Activated CD8-positive, alpha-beta memory T cell treated with anti-CD3 and anti-CD28 coated beads, Interleukin-2, amount 50 U/mL, for 48 hours (primary cell): ENCODE data around the gene MARS1.

Source experiments
- DNase-seq: peaks from one replicate; pipeline ENCODE4 v3.0.0-alpha.2; 2020

The MARS1 gene

DNA sequence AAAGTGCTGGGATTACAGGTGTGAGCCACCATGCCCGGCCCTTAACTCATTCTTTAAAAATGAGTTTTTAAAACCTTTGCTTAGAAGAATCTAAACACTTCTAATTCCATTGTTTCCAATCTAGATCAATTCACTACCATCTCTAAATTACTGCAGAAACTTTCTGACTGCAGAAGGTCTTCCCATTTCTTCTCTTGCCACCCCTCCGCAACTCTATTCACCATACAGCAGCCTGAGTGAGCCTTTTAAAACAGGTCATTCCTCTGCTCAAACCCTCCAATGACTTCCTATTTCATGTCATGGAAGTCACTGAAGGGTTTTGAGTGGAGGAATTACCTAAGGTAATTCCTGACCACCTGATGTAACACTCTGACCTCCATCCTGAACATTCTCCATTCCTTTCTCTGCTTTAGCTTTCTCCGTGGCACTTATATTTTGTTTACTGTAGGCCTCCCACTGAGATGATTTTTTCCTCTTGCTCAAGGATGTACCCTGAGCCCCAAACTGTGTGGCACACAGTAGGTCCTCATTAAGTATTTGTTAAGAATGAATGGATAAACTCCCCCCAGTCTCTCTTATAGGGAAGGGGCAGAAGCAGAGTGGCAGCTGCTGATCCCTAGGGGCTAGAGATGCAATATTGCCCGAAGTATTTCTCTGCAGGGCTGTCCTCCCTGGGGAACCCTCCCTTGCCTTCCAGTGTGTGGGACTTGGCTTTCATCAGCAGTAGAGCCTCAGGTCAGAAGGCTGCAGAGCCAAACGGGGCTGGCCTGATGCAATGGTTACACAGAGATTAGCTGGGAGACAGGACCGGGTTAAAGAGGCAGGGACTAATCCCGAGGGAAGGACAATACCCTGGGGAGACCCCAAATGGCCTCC lies 31.3 kb downstream of the MARS1 start:
- DNase-seq: peak; percentile 66

DNA sequence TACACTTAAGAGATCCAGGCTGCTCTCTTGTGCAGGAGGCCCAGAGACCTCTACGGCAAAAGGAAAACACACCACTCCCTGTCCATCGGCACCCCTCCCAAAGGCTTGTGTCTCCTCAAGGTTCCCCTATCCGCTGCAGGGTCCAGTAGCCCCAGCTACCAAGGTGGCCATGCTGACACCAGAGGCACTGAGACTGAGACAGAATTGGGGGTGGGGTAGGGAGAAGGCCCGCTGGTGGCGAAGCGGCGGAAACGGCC lies 31.9 kb downstream of the MARS1 start:
- no peak for DNase-seq

DNA sequence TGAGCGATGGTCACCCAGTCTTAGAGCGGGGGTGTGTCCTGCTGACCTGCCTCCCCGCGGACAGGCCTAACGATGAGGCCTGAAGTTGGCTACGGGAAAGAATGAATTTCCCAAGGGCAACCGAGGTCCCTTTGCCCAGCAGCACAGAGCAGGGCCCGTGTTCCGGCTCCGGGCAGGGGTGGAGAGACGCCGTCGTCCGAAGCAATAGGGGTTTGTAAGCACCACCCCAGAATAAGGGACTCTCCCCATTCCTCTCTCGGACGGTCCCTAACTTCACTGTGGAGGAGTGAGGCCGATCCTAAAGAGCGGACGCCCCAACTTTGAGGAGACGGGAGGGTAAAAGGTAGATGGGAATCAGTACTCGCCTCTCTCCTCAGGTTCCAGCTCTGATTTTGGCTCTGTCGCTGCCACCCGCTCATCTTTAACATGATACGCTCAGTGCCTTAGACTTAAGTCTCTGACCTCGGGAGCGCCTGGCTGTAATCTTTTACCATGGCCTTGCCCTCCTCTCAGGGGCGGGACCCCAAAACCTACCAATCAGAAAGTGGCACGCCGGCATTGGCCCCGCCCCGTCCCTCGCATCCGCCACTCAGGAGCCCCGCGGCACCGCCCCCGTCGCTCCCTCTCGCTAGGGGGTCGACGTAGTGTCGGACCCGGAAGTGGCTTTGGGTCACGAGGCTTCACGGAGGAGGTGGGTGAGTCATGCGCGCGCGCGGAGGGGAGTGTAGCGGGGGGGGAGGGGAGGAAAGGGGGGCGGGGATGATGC lies 32.4 kb downstream of the MARS1 start, which contains the start of gene DDIT3:
Gene DDIT3 (minus strand): TSS at position 462 of the 766 bp plus-strand sequence. CDS start 3,108 bp downstream, outside the sequence.
- peak; percentile 99 for DNase-seq

DNA sequence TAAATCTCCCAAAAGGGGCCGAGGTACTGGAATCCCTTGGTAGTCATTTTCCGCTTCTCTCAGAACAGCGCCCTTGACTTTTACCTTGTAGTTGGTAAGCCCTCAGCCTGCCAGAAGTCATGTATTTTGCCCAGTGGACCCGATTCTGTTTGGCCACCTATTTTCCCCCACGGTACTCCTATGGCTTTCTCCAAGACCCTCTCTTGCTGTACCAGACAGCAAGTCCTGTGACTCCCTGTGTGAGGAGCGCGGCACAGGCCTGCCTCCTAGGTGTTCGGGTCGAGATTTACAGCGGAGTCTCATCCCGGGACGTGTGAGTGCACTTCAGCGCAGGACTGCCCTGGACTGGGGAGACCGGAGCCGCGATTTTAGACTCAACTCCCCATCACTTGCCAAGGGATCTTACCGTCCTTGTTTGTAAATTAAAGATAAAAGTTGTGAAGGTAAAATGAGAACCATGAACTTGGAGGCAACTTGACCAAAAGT lies 33.7 kb downstream of the MARS1 start:
- peak; percentile 74 for DNase-seq

DNA sequence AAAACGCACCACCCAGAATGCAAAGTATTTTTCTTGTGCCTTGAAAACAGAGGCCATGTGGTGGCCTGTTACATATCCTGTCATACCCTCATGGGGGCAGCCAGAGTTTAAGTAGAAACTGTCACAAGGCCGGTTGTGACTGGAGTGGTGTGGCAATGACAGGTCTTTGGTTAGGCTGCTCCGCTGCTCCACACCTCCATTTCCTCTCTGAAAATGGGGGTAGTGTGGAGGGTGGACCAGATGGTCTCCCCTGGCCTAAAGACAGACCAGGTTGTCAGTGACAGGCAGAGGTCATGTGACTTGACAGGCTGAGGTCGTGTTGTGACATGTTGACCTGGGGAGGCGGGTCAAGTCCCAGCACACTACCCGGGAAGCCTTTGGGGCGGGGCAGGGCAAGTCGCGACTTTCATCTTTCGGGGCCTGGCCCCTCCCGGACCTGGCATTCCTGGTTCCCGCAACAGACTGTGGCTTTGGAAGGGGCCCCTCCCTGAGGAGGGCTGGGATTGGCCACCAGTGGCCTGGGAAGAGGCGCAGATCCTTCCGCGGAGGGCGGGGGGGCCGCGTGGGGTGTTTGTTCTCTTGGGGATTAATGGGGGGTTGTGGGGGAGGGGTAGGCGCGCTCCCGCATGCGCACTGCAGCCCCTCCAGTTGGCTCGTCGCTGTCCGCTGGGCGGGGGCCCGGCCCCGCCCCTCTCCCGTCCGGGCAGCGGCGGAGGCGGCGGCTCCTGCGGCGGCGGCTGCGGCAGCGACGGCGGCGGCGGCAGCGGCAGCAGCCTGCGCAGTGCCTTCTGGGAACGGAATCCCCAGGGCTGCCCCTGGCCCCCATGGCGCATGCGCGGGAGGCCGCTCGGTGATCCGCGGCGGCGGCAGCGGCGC lies 34.4 kb downstream of the MARS1 start, which contains the start of gene MBD6:
Gene MBD6 (plus strand): TSS at position 814 of the 876 bp plus-strand sequence. CDS start 1,480 bp downstream, outside the sequence.
- peak; percentile 97 for DNase-seq

DNA sequence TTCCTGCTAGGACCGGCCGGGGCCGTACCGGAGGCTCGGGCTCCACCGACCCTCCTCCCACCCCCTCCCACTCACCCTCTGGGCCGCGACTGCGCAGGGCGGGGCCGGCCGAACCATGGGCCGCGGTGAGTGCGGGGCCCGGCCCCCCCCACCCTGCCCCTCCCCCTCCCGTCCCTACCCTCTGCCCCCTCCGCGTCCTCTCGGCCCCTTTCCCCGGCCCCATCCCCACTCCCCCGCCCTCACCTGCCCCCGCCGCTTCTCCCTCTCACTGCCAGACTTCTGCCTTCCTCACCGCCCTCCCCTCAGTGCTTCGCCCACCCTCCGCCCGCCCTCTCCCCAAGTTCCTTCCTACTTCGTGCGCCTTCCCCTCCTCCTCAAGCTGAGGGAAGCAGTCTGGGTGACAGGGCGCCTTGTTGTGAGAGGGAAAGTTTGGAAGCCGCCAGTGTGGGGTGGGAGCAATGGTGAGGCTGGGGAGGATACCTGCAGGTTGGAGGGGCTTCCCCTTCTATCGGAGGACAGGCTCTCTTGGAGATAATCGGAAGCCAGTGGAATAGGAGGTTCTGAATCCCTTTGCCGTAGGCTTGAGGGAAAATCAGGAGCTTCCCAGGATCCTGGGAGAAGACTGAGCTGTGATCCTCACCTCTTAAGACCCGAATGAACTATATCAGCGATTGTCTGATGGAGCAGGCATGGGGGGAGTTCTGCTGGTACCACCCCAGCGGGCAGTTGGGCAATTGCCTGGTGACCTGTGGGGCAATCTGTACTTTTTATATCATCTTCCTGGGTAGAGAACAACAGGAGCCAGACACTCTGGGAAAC lies 35.2 kb downstream of the MARS1 start:
- DNase-seq: peak; percentile 70

DNA sequence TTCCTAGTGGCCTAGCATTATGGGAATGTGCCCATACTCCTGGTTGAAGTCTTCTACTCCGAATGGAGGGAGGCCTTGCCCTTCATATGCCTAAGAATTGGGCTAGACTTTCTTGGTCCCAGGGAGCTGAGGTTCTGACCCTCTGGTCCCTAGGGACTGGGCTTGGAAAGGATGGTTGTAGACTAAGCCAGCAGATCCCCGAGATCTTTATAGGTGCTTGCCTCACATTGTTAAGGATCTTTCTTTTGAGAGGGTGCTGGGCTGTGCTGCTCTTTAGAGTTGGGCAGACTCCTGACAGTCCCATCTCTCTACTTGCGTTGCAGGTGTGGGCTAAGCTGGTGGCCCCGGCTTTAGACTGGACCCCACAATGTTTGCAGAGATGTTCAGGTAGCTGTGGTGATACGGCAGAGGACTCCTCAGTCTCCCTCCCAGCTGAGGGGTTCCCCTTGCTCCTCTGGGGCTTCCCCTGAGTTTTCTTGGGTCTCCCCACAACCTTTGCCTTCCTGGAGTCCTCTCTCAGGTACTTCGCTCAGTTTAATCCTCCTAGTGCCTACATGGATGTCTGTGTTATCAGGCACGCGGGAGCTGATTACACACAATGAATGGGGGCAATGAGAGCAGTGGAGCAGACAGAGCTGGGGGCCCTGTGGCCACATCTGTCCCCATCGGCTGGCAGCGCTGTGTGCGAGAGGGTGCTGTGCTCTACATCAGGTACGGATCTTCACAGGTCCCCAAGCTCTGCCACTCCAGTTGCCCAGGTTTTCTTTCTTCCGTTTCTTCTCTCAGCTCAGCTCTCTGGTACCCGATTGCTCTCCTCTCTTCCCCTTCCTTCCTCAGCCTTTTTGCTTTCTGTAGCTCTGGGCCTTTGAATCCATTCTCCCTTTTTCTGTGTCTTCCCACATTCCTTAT lies 36.1 kb downstream of the MARS1 start:
- DNase-seq: no peak

DNA sequence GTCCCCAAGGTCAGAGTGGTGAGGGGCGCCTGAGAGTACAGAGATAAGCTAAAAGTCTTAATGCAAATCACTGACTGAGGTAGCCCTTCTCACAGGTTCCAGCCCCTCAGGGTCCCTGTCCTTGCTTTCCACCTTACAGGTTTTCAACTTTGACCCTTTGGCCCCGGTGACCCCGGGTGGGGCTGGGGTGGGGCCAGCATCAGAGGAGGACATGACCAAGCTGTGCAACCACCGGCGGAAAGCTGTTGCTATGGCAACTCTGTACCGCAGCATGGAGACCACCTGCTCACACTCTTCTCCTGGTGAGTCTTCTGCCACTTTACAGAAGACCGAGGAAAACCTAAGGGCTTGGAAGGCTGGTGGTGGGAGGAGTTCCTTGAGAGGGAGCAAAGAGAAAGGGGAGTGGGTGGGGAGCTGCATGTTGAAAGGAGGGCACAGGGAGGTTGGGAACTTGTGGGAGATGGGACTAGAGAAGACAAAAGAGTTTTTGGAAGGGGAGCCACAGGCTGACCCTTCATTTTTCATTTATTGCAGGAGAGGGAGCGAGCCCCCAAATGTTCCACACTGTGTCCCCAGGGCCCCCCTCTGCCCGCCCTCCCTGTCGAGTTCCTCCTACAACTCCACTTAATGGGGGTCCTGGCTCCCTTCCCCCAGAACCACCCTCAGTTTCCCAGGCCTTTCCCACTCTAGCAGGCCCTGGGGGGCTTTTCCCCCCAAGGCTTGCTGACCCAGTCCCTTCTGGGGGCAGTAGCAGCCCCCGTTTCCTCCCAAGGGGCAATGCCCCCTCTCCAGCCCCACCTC lies 37.1 kb downstream of the MARS1 start:
- no peak for DNase-seq

DNA sequence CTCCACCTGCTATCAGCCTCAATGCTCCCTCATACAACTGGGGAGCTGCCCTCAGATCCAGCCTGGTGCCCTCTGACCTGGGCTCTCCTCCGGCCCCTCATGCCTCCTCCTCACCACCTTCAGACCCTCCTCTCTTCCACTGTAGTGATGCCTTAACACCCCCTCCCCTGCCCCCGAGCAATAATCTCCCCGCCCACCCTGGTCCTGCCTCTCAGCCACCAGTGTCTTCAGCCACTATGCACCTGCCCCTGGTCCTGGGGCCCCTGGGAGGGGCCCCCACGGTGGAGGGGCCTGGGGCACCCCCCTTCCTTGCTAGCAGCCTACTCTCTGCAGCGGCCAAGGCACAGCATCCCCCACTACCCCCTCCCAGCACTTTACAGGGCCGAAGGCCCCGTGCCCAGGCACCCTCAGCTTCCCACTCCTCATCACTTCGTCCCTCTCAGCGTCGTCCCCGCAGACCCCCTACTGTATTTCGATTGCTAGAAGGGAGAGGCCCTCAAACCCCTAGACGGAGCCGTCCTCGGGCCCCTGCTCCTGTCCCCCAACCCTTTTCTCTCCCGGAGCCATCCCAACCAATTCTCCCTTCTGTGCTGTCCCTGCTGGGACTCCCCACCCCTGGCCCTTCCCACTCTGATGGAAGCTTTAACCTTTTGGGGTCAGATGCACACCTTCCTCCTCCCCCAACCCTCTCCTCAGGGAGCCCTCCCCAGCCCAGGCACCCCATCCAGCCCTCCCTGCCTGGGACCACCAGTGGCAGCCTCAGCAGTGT lies 37.9 kb downstream of the MARS1 start:
- no peak for DNase-seq

DNA sequence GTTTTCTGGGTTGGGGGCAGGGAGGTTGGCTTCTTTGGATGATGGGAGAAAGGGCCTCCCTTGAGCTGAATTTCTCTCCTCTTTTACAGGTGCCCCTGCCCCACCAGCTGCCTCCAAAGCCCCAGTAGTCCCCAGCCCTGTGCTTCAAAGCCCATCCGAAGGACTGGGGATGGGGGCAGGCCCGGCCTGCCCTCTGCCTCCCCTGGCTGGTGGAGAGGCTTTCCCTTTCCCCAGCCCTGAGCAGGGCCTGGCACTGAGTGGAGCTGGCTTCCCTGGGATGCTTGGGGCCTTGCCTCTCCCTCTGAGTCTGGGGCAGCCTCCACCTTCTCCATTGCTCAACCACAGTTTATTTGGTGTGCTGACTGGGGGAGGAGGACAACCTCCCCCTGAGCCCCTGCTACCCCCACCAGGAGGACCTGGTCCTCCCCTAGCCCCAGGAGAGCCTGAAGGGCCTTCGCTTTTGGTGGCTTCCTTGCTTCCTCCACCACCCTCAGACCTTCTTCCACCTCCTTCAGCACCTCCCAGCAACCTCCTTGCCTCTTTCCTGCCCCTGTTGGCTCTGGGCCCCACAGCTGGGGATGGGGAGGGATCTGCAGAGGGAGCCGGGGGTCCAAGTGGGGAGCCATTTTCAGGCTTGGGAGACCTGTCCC lies 38.7 kb downstream of the MARS1 start:
- no peak for DNase-seq

DNA sequence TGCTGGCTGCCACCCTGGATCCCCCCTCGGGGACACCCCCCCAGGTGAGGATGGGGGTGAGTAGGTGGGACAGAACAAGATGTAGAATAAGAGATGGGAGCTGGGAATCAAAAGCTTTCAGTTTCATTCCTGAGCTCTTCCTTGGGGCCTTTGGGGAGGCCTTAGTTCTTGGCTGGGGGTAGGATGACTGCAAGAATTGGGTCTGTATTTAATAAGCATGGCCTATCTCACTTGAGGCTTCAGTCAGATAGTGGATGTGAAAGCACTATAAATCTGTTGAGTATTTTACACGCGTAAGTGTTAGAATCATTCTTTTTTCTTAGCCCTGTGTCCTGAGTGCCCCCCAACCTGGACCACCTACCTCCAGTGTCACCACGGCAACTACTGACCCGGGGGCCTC lies 39.3 kb downstream of the MARS1 start:
- DNase-seq: no peak

DNA sequence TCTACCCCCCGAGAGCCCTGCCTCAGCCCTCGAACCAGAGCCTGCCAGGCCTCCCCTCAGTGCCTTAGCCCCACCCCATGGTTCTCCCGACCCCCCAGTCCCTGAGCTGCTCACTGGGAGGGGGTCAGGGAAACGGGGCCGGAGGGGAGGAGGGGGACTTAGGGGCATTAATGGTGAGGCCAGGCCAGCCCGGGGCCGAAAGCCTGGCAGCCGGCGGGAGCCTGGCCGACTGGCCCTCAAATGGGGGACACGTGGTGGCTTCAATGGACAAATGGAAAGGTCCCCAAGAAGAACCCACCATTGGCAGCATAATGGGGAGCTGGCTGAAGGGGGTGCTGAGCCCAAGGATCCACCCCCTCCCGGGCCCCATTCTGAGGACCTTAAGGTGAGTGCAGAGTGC lies 40.3 kb downstream of the MARS1 start:
- no peak for DNase-seq

DNA sequence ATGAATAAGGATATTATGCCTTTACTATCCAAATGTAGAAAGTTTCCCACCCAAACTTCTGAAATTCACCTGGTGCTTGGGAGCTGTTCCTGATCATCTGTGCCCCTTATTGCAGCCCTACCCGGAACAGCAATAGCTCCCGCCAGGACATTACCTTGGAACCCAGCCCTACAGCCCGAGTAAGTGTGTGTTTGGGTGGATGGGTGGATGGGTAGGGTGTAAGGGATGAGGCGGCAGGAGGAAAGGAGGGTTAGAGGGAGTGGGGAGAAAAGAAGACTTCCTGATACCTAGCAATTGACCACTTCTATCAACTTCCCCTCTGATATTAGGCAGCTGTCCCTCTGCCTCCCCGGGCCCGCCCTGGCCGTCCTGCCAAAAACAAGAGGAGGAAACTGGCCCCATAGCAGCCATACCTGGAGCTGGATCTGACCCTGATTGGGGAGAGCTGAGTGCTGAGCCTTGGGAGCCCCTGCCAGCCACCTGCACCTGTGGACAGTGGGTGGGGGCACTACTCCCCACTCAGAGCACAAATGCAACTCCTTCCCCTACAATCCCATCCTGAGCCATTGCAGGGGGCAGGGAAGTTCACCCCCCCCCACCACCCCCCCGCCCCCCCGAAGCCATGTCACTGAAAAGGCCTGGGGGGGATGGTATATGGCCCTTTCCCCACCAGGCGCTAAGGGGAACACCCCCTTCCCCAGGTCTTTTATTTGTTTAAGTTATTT lies 41.1 kb downstream of the MARS1 start:
- DNase-seq: no peak

DNA sequence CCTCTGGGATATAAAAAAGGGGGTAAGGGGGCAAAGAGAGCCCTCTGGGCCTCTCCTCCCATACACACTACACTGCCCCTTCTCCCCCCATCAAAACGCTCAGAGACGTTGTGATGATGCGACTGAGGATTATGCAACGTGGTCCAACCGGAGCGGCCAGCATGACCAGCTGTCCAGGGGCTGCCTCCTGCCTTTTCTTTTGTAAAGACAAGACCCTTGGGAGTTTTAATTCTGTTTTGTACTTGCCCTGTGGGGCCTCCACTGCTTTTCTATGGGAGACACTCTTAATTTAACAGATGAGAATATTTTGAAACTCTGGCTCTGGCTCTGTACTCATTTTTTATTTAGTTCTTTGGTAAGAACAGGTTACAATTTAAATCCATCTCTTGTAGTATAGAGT lies 42.0 kb downstream of the MARS1 start:
- DNase-seq: no peak

DNA sequence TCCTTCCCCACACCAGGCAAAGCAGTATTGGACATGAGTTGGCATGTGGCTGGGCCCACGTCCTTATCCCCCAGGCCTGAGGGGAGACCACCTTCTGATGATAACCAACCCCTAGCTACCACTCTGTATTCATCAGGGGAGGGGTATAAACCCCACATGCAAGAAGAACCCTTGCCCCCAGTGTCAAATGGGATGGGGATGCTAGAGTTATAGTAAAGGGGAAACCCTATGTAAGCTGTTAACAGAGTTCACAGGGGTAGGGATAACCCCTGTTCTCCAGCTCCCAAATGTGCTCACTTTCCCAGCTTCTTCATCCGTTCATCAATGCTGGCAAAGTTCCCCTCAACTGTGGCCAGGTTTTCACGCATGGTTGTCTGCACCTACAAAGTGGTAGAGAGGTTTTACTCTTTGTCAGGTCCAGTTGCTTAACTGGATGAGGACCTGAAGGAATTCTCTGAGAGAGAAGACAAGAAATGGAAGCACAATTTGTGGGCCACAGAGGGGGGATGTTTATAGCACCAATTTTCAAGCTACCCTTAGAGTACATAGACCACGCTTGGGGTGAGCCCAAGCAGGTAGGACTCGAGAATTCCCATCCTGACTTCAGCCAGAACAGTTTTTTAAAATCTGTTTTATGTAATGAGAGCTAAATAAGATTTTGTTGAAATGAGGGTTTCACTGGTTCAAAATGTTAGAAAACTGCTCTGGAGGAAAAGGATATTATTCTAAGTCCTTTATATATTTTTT lies 42.7 kb downstream of the MARS1 start:
- DNase-seq: no peak

DNA sequence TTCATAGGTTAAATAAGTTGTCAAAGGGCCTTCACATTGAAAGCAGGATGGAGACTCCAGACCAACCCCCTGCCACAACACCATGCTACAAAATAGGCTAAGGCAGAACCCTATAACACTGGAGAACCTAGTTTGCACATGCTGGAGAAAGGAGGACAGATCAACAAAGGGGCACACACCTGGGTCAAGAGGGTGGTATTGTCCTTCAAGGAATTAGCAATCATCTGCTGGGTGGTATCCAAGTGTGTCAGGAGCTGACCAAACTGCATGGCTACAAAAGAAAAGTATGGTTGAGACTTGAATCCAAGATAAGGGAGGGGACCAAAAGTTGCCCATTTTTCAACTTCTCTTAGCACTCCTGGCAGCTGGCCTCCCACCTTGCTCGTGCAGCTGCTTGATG lies 44.0 kb downstream of the MARS1 start:
- DNase-seq: no peak

DNA sequence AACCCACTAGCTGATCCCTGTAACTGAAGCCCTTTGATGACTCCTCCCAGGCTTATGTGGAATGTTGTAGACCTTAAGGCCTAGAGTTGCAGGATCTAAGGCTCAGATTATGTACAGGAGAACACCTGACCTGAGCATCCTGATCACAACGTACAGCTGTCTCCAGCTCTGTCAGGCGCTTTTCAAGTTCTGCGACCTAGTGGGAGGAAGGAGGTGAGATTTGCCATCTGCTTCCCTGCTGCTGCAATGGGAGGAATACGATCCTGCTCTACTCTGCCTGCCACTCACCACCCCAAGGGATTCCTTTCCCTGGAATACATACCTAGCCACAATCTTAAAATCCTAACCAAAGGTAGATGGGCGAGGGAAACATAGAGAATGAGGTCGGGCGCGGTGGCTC lies 45.2 kb downstream of the MARS1 start:
- DNase-seq: no peak
